ENCODE results near the gene ZFR2.
"Not testable (repeated sequence)": the region's sequence is repeated elsewhere in the genome, so short reads cannot be mapped to it uniquely, and the experiment has no call there.

The ZFR2 gene

DNA sequence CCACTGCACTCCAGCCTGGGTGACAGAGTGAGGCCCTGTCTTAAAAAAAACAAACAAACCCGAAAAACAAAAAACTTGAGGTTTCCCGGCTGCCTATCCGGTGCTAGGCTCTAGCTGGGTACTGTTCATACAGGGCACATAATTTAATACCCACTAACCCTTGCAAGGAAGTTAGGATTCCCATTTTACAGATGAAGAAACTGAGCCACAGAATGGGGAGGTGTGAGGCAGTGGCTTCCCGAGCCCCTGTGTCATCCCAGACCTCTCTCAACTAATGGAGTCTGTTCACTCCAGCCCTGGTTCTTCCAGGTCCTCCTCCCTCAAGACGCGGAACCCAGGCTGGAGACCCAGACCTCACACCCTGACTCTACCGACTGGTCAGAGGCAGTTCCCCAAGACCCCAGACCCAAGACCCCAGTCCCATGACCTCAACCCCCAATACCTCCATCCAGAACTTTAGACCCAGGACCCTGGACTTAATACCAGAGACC, 107.9 kb downstream of the ZFR2 start:
- Histone ChIP-seq H3K4me1 (ENCODE audit: control insufficient read depth, insufficient read depth, low read length) (no peaks in the 10 kb centered on the region), H3K27me3 (ENCODE audit: control insufficient read depth, insufficient read depth, low read length) (no peaks in the 10 kb centered on the region), H3K9me3 (ENCODE audit: control insufficient read depth, insufficient read depth, low read length) (no peaks in the 10 kb centered on the region), H3K9ac (ENCODE audit: low read depth, low read length) (peak overlapping the region; percentile 60), H3K36me3 (ENCODE audit: control insufficient read depth, insufficient read depth, low read length) (peaks cover 26% of the 10 kb centered on the region; the same call in 1 of the 2 replicates), H3K4me3 (ENCODE audit: low read depth, low read length) (peak overlapping the region; percentile 81), H3K27ac (ENCODE audit: low read depth, low read length) (peak overlapping the region; percentile 32)

DNA sequence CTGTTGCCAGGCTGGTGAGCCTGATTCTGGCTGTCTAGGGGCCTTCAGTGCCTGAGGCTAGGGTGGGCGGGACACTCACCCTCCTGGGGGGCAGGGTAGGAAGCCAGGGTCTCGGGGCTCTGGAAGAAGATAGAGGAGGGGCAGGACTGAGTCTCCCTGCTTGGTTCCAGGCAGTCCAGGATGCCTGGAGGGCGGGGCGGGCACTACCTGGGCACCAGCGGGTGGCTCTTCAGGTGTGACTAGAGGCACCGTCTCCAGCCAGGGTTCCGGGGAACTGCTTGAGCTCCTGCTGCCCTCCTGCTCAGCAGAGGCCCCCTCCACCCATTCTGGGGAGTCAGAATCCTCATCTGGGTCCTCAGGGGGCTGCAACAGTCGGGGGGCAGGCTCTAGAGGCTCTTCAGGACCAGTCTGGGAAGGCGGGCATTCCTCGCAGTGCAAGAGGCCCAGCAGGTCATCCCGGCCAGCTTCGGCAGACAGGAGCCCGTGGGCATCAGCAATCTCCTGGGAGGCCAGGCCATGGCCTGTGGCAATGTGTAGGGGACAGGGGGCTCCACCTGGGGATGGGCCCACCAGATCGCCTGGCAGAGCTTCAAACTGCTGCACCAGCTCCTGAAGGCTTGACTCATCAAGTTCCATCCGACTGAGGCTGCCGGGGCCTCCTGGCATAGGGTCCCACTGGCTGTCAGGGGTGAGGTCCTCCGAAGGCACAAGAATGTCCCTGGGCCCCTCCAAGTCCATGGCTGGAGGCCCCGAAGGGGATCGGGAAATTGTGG, 109.2 kb downstream of the ZFR2 start:
- no peak overlapping the region for H3K9ac ChIP-seq (ENCODE audit: low read depth, low read length)

DNA sequence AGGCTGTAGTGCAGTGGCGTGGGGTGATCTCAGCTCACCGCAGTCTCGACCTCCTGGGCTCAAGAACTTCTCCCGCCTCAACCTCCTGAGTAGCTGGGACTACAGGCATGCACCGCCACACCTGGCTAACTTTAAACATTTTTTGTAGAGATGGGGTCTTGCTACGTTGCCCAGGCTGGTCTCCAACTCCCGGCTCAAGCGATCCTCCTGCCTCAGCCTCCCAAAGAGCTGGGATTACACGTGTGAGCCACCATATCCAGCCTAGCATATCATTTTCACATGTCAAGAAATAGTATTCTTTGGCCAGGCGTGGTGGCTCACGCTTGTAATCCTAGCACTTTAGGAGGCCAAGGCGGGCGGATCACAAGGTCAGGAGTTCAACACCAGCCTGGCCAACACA, 110.5 kb downstream of the ZFR2 start:
- H3K9me3 ChIP-seq (ENCODE audit: control insufficient read depth, insufficient read depth, low read length); H3K27me3 ChIP-seq (ENCODE audit: control insufficient read depth, insufficient read depth, low read length); H3K9ac ChIP-seq (ENCODE audit: low read depth, low read length); H3K4me3 ChIP-seq (ENCODE audit: low read depth, low read length); H3K27ac ChIP-seq (ENCODE audit: low read depth, low read length); H3K4me1 ChIP-seq (ENCODE audit: control insufficient read depth, insufficient read depth, low read length): not testable (repeated sequence)
- peaks cover 22% of the 10 kb centered on the region; the same call in 1 of the 2 replicates for H3K36me3 ChIP-seq (ENCODE audit: control insufficient read depth, insufficient read depth, low read length)

More for the DNA sequence above, 109.2 kb downstream of the ZFR2 start:
- no peaks in the 10 kb centered on the region for H3K27me3 ChIP-seq (ENCODE audit: control insufficient read depth, insufficient read depth, low read length)
- no peaks in the 10 kb centered on the region for H3K9me3 ChIP-seq (ENCODE audit: control insufficient read depth, insufficient read depth, low read length)
- H3K4me3 ChIP-seq (ENCODE audit: low read depth, low read length), result no peak overlapping the region
- no peak overlapping the region for H3K27ac ChIP-seq (ENCODE audit: low read depth, low read length)
- no peaks in the 10 kb centered on the region for H3K4me1 ChIP-seq (ENCODE audit: control insufficient read depth, insufficient read depth, low read length)
- peaks cover 22% of the 10 kb centered on the region; the same call in 1 of the 2 replicates for H3K36me3 ChIP-seq (ENCODE audit: control insufficient read depth, insufficient read depth, low read length)

DNA sequence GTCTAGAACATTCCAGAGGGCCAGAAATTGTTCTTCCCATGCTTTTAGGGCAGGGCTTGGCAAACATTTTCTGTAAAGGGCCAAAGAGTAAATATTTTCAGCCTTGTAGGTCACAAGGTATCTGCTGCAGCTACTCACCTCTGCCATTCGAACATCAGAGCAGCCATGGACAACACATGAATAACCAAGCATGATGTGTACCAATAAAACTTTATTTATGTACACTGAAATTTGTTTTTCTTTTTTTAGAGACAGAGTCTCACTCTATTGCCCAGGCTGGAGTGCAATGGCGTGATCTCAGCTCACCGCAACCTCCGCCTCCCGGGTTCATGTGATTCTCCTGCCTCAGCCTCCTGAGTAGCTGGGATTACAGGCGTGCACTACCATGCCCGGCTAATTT, 111.1 kb downstream of the ZFR2 start:
- not testable (repeated sequence) for H3K9me3 ChIP-seq (ENCODE audit: control insufficient read depth, insufficient read depth, low read length); H3K27me3 ChIP-seq (ENCODE audit: control insufficient read depth, insufficient read depth, low read length); H3K4me3 ChIP-seq (ENCODE audit: low read depth, low read length); H3K4me1 ChIP-seq (ENCODE audit: control insufficient read depth, insufficient read depth, low read length); H3K9ac ChIP-seq (ENCODE audit: low read depth, low read length); H3K27ac ChIP-seq (ENCODE audit: low read depth, low read length)
- peaks cover 22% of the 10 kb centered on the region; the same call in 1 of the 2 replicates for H3K36me3 ChIP-seq (ENCODE audit: control insufficient read depth, insufficient read depth, low read length)
